ENCODE data around the gene ANKH. TPM values are rescaled to one million over a fixed set of nuclear protein-coding genes. Genes with fewer than 3 reads are reported as not detected.
A peak's percentile ranks its signal among the peaks of the same experiment; 100 is the strongest.
"Not testable (repeated sequence)": the region's sequence is repeated elsewhere in the genome, so short reads cannot be mapped to it uniquely, and the experiment has no call there.

Gene ANKH
- total RNA-seq, 1 experiment from 2014 or later: 16.9 TPM

- H3K27me3 Mint-ChIP-seq (ENCODE audit: low read depth): peaks cover 3% of the 10 kb centered on the region; the same call in 1 of the 2 replicates
- DNase-seq (ENCODE audit: low spot score): no peak
- H3K36me3 Mint-ChIP-seq: peaks cover 4% of the 10 kb centered on the region; the same call in 1 of the 2 replicates
- H3K27ac Mint-ChIP-seq: no peak overlapping the region
- H3K4me3 Mint-ChIP-seq: no peak overlapping the region
- ChIA-PET CTCF (interaction anchor here (1.0 to 1.5 kb wide), 3 partner anchors 9 to 232 kb away, joined by 5 to 8 read pairs (median 7); partner anchors contain the start of gene ANKH), POLR2A (no interaction called here)
- TF ChIP-seq STAT6 (CRISPR knock-in tag; conservative IDR thresholded peaks at IDR 0.05; ENCODE audit: low read depth) (no peak), GABPB1 (CRISPR knock-in tag; IDR thresholded peaks at IDR 0.05) (peak; percentile 94)
- no peak for ATAC-seq
- peaks cover 4% of the 10 kb centered on the region for H3K9me3 Mint-ChIP-seq
- H3K4me1 Mint-ChIP-seq: no peaks in the 10 kb centered on the region
These were observed 9.1 kb upstream of the ANKH start for GRCh38 chr5:14880688-14881087.

GRCh38 chr5:14879937-14880589 is 8.5 kb upstream of the ANKH start:
- H3K4me1 Mint-ChIP-seq: no peaks in the 10 kb centered on the region
- no peak for TF ChIP-seq SMAD3 (CRISPR knock-in tag; IDR thresholded peaks at IDR 0.05; ENCODE audit: borderline replicate concordance)
- no peak for TF ChIP-seq ZNF425 (CRISPR knock-in tag; conservative IDR thresholded peaks at IDR 0.05)
- peak; percentile 72 for TF ChIP-seq GABPB1 (CRISPR knock-in tag; IDR thresholded peaks at IDR 0.05)
- no peak for TF ChIP-seq GTF2I (CRISPR knock-in tag; conservative IDR thresholded peaks at IDR 0.05)
- POLR2A ChIA-PET: no interaction called here

GRCh38 chr5:14879393-14879792 is 7.8 kb upstream of the ANKH start:
- peaks cover 5% of the 10 kb centered on the region for H3K27me3 Mint-ChIP-seq (ENCODE audit: low read depth)
- no peaks in the 10 kb centered on the region for H3K4me1 Mint-ChIP-seq
- no peak overlapping the region for H3K4me3 Mint-ChIP-seq
- DNase-seq (ENCODE audit: low spot score) (no peak), ATAC-seq (no peak)
- CTCF ChIA-PET: interaction anchor here (0.8 to 1.5 kb wide), 3 partner anchors 8 to 231 kb away, joined by 4 to 8 read pairs (median 7); partner anchors contain the start of gene ANKH
- POLR2A ChIA-PET: no interaction called here
- peaks cover 4% of the 10 kb centered on the region for H3K9me3 Mint-ChIP-seq
- peaks cover 4% of the 10 kb centered on the region; the same call in 1 of the 2 replicates for H3K36me3 Mint-ChIP-seq
- no peak overlapping the region for H3K27ac Mint-ChIP-seq
- TF ChIP-seq ZNF121 (CRISPR knock-in tag; IDR thresholded peaks at IDR 0.05) (no peak), TP53 (CRISPR knock-in tag; IDR thresholded peaks at IDR 0.05) (no peak)

More at GRCh38 chr5:14879937-14880589, 8.5 kb upstream of the ANKH start:
- Mint-ChIP-seq H3K27ac (no peak overlapping the region), H3K9me3 (peaks cover 4% of the 10 kb centered on the region), H3K27me3 (ENCODE audit: low read depth) (peaks cover 3% of the 10 kb centered on the region; the same call in 1 of the 2 replicates), H3K36me3 (peaks cover 4% of the 10 kb centered on the region; the same call in 1 of the 2 replicates), H3K4me3 (no peak overlapping the region)
- no peak for ATAC-seq
- DNase-seq (ENCODE audit: low spot score): no peak
- CTCF ChIA-PET: interaction anchor here (0.8 to 1.5 kb wide), 4 partner anchors 8 to 231 kb away, joined by 4 to 8 read pairs (median 6); partner anchors contain the start of gene ANKH

- H3K9me3 Mint-ChIP-seq; H3K36me3 Mint-ChIP-seq; ATAC-seq; H3K4me1 Mint-ChIP-seq; H3K4me3 Mint-ChIP-seq; H3K27ac Mint-ChIP-seq; POLR2A ChIA-PET; DNase-seq (ENCODE audit: low spot score): not testable (repeated sequence)
- CTCF ChIA-PET: interaction anchor here (1.2 kb wide), 1 partner anchor 126 kb away, joined by 4 read pairs; no protein-coding TSS in a partner anchor
- peaks cover 13% of the 10 kb centered on the region for H3K27me3 Mint-ChIP-seq (ENCODE audit: low read depth)
These were observed 6.6 kb upstream of the ANKH start for GRCh38 chr5:14878192-14878591.

GRCh38 chr5:14876095-14876494 is 4.5 kb upstream of the ANKH start:
- Mint-ChIP-seq H3K27ac (no peak overlapping the region), H3K4me3 (no peak overlapping the region), H3K27me3 (ENCODE audit: low read depth) (peaks cover 22% of the 10 kb centered on the region), H3K36me3 (peaks cover 4% of the 10 kb centered on the region; the same call in 1 of the 2 replicates), H3K9me3 (peaks cover 4% of the 10 kb centered on the region), H3K4me1 (no peaks in the 10 kb centered on the region)
- DNase-seq (ENCODE audit: low spot score): no peak
- CTCF ChIA-PET: no interaction called here
- no peak for ATAC-seq
- POLR2A ChIA-PET: no interaction called here
- TF ChIP-seq ZNF317 (CRISPR knock-in tag; IDR thresholded peaks at IDR 0.05; ENCODE audit: borderline replicate concordance, low read depth) (no peak), ESRRA (CRISPR knock-in tag; IDR thresholded peaks at IDR 0.05; ENCODE audit: borderline replicate concordance) (no peak), CTCF (IDR thresholded peaks at IDR 0.05) (no peak), NR3C1 (CRISPR knock-in tag; conservative IDR thresholded peaks at IDR 0.05; ENCODE audit: low read depth) (no peak), CDX4 (CRISPR knock-in tag; IDR thresholded peaks at IDR 0.05; ENCODE audit: borderline replicate concordance) (no peak), NR2C2 (CRISPR knock-in tag; IDR thresholded peaks at IDR 0.05) (no peak), E2F5 (CRISPR knock-in tag; IDR thresholded peaks at IDR 0.05) (no peak), ZNF423 (CRISPR knock-in tag; IDR thresholded peaks at IDR 0.05) (no peak), NFYB (CRISPR knock-in tag; conservative IDR thresholded peaks at IDR 0.05; ENCODE audit: low read depth) (no peak), TEAD4 (CRISPR knock-in tag; IDR thresholded peaks at IDR 0.05) (no peak)
